HepG2 (cell line): ENCODE data around the gene SPAG7.

Source experiments
- HMG20A ChIP-seq: IDR thresholded peaks from 2 replicates; pipeline ENCODE4 v1.6.1; 2016; ENCODE audit warnings: borderline replicate concordance
- POLR2A ChIP-seq, 2 experiments: IDR thresholded peaks; 2 replicates each; pipeline ENCODE4 v1.6.1; 2011; ENCODE audit warnings: low read depth in 2 of 2, low read length in 2 of 2, mild to moderate bottlenecking in 1 of 2, moderate library complexity in 1 of 2; ENCODE audit not compliant: insufficient read depth in 1 of 2
- RERE ChIP-seq: IDR thresholded peaks from 2 replicates; pipeline ENCODE4 v1.6.1; 2016; ENCODE audit warnings: low read depth, missing genetic modification reagents, missing compliant biosample characterization
- TBL1XR1 ChIP-seq: fragments of 150-350 bp; IDR thresholded peaks from 2 replicates; pipeline ENCODE4 v1.6.1; 2014; ENCODE audit warnings: borderline replicate concordance, low read length; ENCODE audit not compliant: partially characterized antibody

GRCh38 chr17:4913994-4914393, 53.6 kb downstream of the SPAG7 start:
- TF ChIP-seq POLR2A (IDR thresholded peaks at IDR 0.05; ENCODE audit: insufficient read depth in 1 of 2, low read depth in 2 of 2, low read length in 2 of 2) (no peak), TBL1XR1 (no peak), RERE (CRISPR knock-in tag) (no peak), HMG20A (CRISPR knock-in tag) (no peak; the same call in 1 of the 2 replicates)
